GM18520 (cell line): Measurements from ENCODE around the gene CLEC2B.
A peak's percentile ranks its signal among the peaks of the same experiment; 100 is the strongest.
"Not testable (repeated sequence)": the region's sequence is repeated elsewhere in the genome, so short reads cannot be mapped to it uniquely, and the experiment has no call there.

Source experiments
- ATAC-seq: cut with Tn5 transposase; IDR thresholded peaks from one replicate; pipeline ENCODE4 v1.9.1; 2021; ENCODE audit not compliant: unreplicated experiment

The CLEC2B gene

DNA sequence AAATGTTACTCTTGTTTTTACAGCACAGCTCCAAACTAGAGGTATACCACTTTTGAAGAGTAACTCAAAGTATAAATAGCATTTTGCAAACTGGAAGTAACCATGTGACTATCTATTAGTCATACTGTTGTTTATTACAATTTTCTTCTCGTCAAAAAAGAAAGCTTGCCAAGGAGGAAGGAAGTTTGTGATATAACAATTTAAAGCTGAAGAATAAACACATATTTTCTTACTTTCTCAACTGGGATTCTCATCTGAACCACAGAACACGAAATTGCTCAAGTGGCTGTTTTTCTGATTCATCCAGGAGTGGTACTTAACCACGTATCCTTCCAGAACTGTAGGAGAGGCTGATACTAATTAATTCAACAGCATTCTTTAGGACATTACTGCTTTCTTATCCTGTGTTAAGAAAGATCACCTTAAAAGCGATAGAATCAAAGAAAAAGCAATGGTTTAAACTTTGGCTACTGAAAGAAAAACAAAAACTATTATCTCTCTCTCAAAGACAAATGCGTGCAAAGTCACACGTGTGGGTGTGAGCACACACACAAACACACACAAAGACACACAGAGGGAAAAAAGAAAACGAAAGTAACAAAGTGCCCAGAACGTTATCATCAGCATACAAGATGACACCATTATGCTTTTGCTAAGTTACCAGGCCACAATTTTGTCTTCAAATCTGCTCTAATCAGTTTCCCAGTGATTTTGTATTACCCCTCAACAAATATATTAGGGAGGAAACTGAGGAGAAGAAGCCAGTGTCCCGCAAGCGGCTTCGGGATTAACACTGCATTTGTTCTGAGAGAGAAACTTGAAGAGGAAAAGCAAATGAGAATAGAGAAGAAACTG lies at the start of gene CLEC2B:
Gene CLEC2B, minus strand, starts transcription at position 48 of the 855 bp plus-strand sequence.
- peak; percentile 31 for ATAC-seq

DNA sequence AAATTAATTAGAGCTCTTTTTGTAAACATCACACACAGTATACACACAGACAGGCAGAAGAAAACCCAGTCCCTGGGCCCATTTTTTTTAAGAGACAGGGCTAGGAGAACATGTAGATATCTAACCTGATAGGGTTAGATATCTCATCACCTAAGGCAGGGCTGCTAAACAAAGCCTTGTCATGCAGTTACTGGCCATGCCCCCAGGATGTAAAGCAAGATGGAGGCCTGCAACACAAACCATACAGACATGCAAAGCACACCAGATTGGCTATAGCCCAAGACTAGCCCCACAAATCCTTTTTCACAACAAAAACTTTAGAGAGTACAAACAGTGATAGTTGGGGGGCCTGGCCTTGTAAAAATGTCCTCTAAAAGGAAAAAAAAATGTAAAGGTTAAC lies 42.6 kb upstream of the CLEC2B start:
- no peak for ATAC-seq

- ATAC-seq: no peak
Measured at GRCh38 chr12:9910716-9911421, 41.7 kb upstream of the CLEC2B start.

DNA sequence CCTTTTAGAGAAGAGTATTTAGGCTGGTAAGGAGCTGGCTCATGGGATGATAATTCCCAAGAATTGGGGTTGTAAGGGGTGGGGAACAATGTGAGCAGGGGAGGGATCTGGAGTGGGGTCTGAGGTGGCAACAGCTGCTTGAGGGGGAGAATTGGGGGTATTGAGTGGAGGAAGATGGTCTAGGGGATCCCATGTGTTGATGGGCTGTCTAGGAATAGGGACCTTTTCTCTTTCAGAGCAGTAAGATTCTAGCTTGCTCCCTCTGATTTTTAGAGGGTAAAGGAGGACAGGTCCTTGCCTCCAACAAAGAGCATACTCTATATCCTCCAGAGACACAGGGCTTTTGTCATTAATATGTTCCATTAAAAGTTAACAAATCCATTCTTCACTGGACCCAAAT lies 40.6 kb upstream of the CLEC2B start:
- ATAC-seq: no peak

GRCh38 chr12:9908350-9908749 lies 39.2 kb upstream of the CLEC2B start:
- ATAC-seq: no peak

GRCh38 chr12:9907769-9908168 lies 38.6 kb upstream of the CLEC2B start:
- ATAC-seq: no peak

DNA sequence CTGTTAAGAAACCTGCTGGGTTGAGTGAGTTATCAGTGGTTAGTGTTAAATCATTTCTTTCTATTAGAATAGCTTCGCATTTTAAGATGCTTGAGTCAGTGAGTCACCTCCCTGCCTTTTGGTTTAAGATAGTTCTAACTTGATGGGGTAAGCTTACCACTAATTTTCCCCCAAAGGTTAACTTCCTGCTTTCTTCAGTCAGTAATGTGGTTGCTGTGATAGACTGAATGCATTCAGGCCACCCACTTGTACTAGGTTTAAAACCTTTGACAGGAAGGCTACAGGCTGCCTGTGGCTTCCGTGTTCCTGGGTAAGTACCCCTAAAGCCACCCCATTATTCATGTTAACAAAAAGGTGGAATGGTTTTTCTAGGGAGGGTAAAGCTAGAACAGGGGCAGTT lies 37.7 kb upstream of the CLEC2B start:
- no peak for ATAC-seq

DNA sequence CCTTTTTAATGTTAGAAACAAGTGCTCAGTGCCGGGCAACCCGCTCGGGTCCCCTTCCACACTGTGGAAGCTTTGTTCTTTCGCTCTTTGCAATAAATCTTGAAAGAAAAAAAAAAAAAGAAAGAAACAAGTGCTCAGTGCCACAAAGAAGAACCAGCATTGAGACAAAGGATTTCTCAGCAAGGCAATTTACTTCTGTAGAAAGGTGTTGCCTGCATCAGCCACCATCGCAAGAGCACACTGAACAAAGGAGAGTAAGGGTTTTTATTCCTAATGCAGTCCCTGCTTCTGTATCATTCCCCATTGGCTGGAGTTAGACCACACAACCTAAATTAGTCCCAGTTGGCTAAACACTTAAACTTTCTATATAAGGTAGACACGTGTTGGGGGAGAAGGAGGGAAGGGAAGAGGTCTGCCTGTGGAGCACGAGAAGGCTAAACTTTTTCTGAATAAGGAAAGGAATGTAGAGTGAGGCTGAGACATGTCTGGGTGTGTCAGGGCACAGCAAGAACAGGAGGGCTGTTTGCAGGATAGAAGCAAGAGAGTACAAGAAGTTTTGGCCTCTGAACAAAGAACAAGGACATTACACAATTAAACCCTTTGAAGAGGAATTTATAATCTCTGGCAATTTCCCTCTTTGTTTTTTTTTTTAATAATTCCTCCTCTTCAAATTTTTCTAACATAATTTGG lies 33.5 kb upstream of the CLEC2B start:
- no peak for ATAC-seq

DNA sequence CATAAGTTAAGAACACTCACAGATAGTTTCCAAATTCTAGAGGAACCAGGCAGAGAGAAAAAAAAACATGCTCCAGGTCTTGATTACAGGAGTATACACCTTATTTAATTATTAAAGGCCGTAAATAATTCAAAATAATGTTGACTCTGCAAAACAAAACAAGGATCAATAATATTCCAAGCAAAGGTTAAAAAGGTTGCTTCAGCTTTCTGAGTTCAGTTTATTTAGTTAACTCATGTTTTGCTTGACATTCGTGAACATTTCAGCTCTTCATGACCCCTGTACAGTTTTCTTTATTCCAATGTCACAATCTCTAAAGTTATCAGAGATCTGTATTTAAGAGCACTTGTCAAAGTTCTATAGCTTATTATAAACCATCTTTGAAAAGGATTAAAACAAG lies 31.8 kb upstream of the CLEC2B start:
- no peak for ATAC-seq

DNA sequence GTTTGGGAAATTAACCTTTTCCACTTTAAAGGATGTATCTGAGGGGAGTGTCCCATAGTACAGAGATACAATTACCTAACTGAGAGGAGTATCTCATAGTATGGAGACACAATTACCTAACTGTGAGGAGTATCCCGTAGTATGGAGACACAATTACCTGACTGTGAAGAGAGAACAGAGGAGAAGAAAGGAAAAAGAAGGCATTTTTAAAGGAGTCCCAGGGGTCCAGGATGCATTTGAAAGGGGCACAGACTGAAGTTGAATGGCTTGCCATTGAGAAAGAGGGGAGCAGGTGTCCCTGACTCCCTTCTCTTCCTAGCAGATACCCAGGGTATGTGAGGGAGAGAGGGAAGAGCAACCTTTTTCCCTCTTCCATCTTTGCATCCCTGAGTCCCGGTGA lies 30.1 kb upstream of the CLEC2B start:
- ATAC-seq: no peak

DNA sequence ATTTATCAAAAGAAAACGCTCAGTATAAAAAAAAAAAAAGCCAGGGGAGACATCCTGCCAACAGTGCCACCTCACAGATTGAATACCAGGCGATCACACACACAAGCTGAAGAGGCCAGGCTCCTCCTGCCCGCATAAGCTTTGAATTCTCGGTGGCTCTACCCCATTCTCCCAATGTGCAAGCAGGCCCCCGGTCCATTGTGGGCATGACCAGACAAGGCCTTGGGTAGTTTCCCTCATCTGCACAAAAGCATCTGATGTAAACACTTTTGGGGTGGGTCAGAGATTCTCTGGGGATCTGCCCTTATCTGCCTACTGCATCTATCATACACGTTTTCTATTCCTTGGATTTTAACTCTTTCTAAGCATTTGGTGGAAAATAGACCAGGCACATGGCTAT lies 28.4 kb upstream of the CLEC2B start:
- ATAC-seq: no peak

GRCh38 chr12:9895215-9895971 lies 26.2 kb upstream of the CLEC2B start:
- ATAC-seq: no peak

DNA sequence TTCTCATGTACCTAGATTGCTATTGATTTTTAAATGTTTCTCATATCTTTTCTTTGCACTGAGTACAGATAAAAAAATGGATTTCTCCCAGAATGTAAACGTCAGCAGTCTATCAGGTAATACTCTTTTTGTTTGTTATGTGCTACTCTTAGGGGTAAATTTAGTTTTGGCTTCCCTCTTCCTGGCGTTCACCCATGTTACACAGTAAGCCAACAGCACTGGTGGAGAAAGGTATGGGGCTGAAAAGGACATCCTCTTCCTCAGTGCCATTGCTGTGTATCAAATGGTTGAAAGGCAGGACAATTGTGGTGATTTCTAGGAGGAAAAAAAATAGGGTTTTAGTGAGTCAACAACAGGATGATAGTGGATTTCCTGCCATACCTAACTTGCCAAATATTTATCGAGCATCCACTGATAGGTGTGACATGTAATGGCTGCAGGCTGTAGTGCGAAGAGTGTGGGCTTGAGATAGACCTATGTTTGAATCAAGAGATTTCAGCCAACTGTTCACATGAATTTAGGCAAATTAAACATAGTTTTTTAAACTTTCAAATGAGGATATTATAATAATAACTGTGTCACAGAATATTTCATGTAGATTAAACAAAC lies 19.6 kb upstream of the CLEC2B start:
- ATAC-seq: no peak

- no peak for ATAC-seq
Measured at GRCh38 chr12:9883175-9883574, 14.0 kb upstream of the CLEC2B start.

DNA sequence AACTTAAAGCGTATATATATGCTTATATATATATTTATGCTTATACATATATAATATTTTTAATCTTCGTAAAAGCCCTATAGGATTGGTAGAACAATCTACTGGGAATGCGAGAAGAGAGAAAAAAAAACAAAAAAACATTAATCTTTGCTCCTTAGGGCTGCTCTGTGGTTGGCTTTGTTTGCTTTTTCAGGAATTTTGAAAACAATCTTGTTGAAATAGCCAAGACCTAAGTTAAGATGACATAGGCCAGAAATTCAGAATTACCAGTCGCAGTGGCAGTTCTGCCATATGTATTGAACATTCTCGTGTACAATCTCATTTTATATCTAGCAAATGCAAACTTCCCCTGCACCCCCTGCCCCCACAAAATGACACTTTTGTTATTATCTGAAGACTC lies 12.8 kb upstream of the CLEC2B start:
- ATAC-seq: no peak

GRCh38 chr12:9881246-9881645 lies 12.1 kb upstream of the CLEC2B start, which contains the start of gene KLRF2:
KLRF2 (plus strand) TSS chr12:9881489; CDS start chr12:9881596, 107 bp downstream.
- no peak for ATAC-seq

- no peak for ATAC-seq
Measured at GRCh38 chr12:9880532-9881078, 11.5 kb upstream of the CLEC2B start.

- not testable (repeated sequence) for ATAC-seq
Measured at GRCh38 chr12:9876120-9876519, 7.0 kb upstream of the CLEC2B start.

GRCh38 chr12:9872742-9873141 lies 3.6 kb upstream of the CLEC2B start:
- no peak for ATAC-seq

GRCh38 chr12:9872162-9872561 lies 3.0 kb upstream of the CLEC2B start:
- no peak for ATAC-seq
